GM23248 (cell line): Measurements from ENCODE around the gene SDC3.

Experiments
- EZH2 ChIP-seq: fragments of 200-600 bp; sonication (generic); IDR thresholded peaks from 2 replicates; pipeline ENCODE4 v1.6.1; 2018; ENCODE audit warnings: antibody characterized with exemption, mild to moderate bottlenecking; ENCODE audit not compliant: insufficient read depth, poor library complexity, severe bottlenecking
- EZH2phosphoT487 ChIP-seq: fragments of 200-600 bp; sonication (generic); IDR thresholded peaks from 2 replicates; pipeline ENCODE4 v1.6.1; 2018; ENCODE audit warnings: antibody characterized with exemption, moderate library complexity, mild to moderate bottlenecking, low read depth; ENCODE audit not compliant: insufficient read depth

DNA sequence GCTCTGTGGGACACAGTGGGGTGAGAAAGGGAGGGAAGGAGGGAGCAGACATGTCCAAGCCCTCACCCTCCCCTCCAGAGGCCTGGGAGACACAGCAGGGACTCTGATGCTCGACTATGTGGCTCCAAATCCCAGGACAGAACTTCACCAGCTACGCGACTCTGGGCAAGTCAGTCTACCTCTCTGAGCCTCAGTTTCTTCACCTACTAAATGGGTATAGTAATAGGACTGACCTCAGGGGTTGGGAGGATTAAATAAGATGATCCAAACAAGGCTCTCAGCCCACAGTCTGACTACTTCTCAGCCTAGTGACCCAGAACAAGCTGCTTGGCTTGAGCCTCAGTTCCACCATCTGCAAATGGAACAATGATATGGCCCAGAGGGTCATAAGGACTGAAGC, 19.6 kb downstream of the SDC3 start:
- TF ChIP-seq EZH2 = no peak
- TF ChIP-seq EZH2phosphoT487 = no peak
